GM18951 (cell line): ENCODE results near the gene PRR7.

ENCODE experiments used
- POLR2A ChIP-seq: IDR thresholded peaks from 4 replicates; pipeline ENCODE4 v1.6.1; 2011; ENCODE audit warnings: mild to moderate bottlenecking; ENCODE audit not compliant: insufficient read length, insufficient read depth; ENCODE audit errors: extremely low read depth
- in situ Hi-C: fragments of 300-500 bp; cut with MboI; formaldehyde crosslinking; loops from one replicate; pipeline ENCODE4 v1.12.0; 2022; ENCODE audit warnings: low sequenced_read_pairs, mixed read lengths, inconsistent platforms; ENCODE audit not compliant: unreplicated experiment

PRR7 gene

DNA sequence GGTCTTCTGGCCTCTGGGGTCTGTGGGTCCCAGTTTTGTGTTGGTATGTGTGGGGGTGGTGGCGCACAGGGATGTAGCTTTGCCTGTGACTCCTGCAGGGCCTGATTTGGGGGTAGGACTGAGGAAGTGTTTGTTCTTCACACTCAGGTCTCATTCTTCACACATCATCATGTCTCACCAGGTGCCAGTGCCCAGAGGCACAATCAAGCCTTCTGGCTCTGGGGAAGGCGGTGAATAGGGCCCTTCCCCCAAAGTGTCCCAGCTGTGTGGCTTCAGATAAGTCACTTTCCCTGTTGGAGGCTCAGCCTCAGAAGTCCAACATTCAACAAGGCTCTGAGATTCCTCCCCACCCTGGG is 21.7 kb downstream of the PRR7 start:
- TF ChIP-seq POLR2A: no peak
- in situ Hi-C loops: no loop called here

DNA sequence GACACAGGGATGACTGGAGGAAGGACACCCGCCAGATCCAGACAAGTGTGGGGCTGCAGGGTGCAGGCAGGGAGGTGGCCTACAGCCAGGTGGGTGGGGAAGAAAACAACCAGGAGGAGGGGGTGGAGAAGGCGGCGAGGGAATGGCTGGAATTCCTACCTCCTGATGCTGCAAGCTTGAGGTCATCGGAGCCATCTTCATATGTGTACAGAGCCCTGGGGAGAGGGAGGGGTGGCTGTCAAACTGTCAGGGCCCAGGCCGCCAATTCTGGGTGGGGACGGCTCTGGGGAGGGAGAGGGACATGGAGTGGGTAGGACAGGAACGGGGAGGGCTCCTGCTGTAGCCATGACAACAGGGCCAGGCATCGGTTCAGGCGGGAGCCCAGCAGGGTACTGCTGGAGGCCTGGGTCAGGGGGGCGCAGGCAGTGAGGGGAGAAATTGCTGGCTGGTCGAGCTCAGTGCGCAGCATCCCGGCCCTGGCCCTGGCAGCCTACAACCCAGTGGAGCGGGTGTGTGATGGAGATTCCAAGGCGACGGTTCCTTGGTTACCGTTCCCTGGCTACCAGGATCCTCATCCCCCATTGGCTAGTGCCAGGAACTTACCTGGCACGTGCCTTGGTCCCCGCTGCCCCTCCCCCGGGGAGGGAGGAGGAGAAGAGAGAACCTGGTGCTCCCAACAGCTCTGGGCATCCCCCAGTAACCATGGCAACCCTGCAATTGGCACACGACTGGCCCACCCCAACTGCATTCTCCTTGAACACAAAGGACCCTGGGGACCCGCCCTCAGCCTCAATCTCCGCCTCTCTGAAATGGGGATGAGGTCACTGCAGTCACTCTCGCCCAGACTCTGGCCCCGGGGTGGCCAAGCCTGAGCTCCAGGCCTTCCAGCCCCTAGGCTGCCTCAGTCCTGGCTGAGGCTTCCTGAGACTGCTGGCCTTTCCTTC is 22.3 kb downstream of the PRR7 start:
- in situ Hi-C loops: no loop called here
- no peak for TF ChIP-seq POLR2A

DNA sequence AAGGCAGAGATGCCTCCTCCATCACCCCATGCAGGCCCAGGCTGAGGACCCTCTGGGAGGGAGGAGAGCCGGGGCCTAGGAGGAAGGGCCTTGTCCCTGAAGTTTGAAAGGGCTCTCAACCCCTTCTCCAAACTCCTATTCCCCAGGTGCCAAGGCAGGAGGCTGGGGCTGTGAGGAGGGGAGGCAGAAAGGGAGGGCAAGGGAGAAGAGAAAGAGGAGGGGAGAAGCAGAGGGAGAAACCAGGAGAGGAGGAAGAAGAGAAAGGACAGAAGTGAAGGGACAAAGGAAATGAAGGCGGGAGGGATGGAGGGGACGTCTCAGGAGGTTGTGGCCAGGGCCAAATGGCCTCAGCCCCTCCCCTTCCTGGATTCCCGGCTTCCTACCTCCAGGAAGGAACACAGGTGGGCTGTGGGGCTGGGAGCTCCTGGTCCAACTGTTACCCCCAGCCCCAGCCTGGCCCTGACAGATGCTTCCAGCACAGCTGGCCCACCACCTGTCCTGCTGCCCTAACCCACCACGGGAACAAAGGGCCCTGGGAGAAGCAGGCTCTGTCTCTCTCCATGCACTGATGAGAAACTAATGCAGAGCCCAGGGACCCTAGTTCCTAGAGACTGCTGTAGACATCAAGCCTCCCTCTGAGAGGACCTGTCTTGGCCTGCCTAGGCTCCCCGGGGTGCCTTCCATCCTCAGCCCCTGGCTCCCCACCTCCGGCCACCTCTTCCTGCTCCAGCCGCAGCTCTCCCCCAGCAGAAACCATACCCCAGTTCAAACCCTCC is 23.3 kb downstream of the PRR7 start:
- in situ Hi-C loops: no loop called here
- TF ChIP-seq POLR2A: no peak

DNA sequence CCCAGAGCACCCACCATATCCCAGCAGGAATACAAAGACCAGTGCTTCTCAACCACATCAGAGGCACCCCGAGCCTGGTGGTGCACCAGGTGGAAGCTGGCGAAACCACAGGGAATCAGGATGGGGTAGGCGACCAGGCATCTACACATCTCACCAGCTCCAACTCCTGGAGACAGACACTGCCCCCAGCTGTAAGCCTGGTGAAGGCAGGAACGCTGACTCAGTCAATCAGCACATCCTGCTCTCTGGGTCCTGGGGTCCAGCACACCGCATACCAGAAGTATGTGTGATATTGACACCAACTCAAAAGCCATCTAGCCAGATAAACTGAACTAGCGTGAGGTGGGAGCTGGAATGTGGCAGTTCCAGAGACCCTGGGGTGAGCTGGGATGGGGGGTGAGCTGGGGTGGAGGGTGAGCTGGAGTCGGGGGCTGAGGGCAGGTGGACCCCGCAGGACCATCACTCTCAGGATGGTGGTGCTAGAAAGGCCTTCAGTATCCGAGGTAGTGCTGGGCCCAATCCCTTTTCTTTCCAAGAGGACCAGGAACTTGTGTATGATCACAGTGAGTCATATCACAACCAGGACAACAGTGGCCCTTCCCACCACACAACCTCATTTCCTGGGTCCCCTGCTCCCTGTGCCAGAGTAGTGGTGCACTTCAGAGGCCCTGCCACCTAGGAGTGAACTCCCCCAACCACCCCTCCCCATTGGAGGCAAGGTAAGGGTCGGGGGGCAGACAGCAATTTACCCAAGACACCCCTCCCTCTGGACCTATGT is 24.3 kb downstream of the PRR7 start:
- in situ Hi-C loops: no loop called here
- no peak for TF ChIP-seq POLR2A

DNA sequence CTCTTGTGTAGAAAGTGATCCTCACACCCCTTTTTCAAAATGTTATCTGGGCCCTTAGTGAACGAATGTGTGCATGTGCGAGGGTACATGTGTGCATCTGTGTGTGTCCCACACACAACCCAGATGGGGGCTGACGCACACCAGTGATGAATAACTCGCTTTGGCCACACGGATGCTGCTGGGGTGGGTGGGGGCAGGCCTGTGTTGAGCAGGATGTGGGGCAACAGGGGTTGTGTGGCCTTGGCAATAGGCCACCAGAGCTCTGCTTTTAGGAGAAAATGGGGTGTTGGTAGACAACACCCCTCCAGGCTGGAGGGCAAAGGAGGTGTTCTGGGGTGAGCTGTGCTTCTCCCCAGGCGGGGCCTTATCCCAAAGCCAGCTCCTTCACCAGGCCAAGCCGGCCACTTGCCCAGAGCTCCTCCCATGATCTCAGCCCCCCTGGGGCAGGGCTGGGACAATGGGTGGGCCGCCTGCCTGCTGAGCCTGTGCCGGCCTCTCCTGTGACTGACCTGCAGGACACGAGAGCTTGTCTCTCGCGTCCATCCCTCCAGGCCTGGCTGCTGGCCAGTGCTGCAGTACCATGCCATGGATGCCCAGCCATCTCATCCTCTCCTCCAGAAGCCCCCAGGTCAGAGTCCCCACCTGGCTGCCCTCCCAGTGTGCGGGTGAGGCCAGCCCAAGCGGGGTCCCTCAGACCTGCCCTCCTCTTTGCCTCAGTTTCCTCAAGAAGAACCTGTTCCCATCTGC is 25.2 kb downstream of the PRR7 start:
- TF ChIP-seq POLR2A: no peak
- in situ Hi-C loops: no loop called here

DNA sequence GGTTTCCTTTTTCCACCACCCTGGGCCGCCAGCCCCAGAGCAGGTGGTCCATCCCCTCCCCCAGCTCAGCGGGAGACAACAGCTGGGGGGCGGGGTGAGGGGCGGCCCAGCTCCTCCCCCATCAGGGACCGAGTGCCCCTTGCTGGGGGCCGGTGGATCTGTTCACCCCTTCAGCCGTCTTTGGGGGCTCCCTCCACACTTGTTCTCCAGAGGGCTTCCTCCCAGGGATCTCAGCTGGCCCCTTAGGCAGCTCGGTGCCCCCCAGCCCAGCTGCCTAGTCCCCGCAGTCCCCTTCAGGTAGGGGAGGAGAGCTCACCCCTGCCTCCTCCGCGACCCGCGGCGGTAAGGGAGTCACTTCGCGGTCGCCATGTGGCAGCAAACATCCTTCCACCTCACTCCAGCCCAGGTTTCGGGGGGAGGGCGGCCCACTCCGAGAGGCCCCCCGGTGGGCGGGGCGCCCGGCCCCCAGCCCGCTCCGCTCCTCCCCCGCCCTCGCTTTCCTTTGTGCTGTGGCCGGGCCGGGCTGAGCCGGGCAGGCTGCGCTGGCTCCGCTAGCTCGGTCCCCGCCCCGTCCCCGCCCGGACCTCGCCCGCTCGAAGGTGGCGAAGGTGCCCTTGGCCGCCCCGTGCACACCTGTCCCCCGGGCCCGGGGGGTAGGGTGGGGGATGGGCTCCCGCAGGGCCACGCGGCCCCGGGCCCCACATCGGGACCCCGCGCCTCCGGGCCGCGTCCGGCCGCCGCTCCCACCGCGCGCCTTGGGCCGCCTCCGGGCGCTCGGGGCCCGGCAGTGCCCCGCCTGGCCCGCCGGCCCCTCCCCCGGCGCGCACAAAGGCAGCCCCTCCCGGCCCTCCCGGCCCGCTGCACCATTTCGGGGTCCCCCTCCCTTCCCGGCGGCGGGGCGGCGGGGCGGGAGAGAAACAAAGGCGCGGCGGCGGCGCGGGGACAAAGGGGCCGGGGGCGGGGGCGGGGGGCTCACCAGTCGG is 26.1 kb downstream of the PRR7 start:
- TF ChIP-seq POLR2A: peak; percentile 56
- in situ Hi-C loops: no loop called here

DNA sequence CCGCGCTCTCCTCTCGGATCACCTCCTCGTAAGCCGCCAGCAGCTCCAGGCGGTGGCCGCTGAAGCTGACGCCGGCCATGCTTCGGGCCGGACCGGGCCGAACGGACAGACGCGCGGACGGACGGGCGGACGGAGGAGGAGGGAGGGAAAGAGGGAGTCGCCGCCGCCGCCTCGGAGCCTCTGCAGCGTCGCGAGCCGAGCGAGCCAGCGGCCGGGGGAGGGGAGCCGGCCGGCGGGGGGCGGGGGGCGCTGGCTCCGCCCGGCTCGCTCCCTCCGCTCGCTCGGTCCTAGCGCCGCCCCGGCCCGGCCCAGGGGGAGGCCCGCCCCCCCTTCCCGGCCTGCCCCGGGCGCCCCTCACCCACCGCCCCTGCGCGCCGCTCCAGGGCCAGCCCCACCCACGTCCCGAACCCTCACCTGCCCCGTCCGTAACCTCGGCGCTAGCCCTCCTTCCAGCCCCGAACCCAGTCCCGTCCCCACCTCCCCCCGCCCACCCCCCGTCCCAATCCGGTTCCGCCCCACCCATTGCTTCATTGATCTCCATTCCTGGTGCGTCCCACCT is 26.9 kb downstream of the PRR7 start, which contains the start of gene DBN1:
TSS of gene DBN1 (minus strand) at position 192 of the 559 bp plus-strand sequence. CDS start at position 79, 113 bp downstream.
- in situ Hi-C loops: no loop called here
- TF ChIP-seq POLR2A: peak; percentile 28

DNA sequence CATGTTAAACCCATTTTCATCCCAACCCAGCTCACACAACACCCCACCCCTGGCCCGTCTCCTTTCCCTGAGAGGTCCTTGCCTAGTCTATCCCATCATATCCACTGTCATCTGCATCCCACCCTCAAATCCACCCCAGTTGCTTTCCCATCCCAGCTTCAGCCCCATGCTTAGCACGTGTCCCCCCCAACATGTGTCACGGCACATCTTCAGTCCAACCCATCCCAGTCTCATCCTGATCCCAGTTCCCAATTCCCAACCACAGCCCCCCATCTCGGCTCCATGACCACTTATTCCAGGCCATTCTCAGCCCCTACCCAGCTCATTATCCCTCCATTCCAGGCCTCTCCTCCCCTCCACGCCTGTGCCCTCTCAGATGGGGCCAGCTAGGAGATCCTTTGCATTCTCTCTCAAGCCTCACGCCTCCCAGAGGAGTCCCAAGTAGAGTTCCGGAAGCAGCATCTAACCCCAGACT is 27.4 kb downstream of the PRR7 start:
- in situ Hi-C loops: no loop called here
- no peak for TF ChIP-seq POLR2A

DNA sequence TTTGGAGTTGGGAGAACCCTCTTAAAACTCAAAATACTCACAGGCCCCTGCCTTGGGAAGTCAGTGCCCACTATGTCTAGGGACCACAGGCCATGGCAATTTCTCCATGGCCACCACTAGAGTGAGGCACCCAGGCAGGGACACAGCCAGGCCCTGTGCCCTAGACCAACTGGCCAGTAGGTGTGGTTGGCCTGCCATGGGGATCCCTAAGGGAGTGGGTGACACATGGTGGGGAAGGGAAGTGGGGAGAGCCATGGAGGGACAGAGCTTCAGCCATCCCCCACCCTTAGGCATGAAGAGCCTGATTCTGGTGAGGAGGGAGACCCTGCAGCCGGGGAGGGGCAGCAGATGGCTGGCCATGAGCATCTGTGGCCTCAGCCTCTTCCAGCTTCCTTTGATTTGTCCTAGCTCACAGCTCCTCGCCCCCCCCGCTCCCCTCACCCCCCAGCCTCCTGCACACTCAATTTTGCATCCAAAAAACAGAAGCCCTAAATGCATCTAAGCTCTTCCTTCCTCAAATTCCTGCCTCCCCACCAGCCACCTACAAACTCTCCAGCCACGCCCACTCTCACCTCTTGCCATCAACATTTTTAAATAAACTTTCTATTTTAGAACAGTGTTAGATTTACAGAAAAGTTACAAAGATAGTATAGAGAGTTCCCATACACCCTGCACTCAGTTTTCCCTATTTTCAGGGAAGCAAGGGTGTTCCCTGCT is 28.4 kb downstream of the PRR7 start:
- TF ChIP-seq POLR2A: no peak
- in situ Hi-C loops: no loop called here

DNA sequence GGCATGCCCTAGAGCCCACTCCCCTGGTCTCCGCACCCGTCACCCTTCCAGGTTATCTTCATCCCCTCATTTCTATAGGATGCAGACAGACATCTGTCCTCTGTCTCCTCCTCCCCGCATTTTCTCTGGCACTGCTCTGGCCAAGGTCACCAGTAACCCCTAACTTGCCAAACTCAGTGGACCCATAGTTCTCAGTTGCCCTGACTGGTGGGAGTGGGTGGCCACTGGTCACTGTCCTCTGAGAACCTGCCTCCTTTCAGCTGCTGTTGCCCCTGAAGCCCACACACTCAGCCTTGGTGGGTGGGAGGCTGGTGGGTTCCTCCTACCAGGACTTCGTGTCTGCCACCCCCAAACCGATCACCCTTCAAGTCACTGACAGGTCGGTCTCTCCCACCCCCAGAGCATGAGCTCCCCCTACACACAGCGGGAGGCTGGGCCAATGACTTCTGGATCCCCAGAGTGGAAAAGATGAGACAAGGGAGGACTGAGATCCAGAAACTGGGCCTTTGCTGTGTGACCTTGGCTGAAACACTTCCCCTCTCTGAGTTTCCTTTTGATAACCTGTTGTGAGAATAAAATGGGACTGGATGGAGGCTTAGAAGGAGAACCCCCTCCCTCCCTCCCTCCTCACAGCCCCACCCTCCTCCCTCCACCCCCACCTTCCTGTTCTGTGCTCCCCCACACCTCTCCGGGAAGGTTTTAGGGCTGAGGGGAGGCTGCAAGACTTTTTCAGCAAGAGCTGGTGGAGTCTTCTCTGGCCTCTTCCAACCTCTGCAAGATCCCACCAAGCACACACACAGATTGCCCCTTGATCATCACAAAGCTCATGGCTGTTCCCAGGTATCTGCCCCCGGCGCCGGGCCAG is 29.2 kb downstream of the PRR7 start:
- in situ Hi-C loops: no loop called here
- TF ChIP-seq POLR2A: no peak
